K562 (cell line): ENCODE results near the gene TOR1B. TPM values are rescaled to one million over a fixed set of nuclear protein-coding genes. Genes with fewer than 3 reads are reported as not detected.

ENCODE experiments used
- BCL6 ChIP-seq: fragments of 250-450 bp; sonication (Bioruptor Pico); IDR thresholded peaks from 2 replicates; pipeline ENCODE4 v1.4.0; 2020
- BRCA1 ChIP-seq, 2 experiments: fragments of 450-650 bp in 1 of 2; sonication (generic) in 1 of 2; formaldehyde crosslinking in 1 of 2; IDR thresholded peaks; 2 replicates each; pipeline versions ENCODE4 v1.5.0 to v1.6.1; 2017 to 2020; ENCODE audit warnings: mild to moderate bottlenecking in 1 of 2, missing genetic modification reagents in 1 of 2
- CBX3 ChIP-seq, 2 experiments: IDR thresholded peaks; 1 replicate in 1 of 2; 2 replicates in 1 of 2; pipeline ENCODE4 v1.6.1; 2012; ENCODE audit warnings: inconsistent platforms in 2 of 2, low read length in 2 of 2, borderline replicate concordance in 1 of 2, control low read depth in 1 of 2
- HDAC8 ChIP-seq: fragments of 450-650 bp; IDR thresholded peaks from 2 replicates; pipeline ENCODE4 v1.6.1; 2016; ENCODE audit warnings: mild to moderate bottlenecking, missing genetic modification characterization, moderate library complexity, missing compliant biosample characterization
- LARP7 ChIP-seq: fragments of 450-650 bp; IDR thresholded peaks from 2 replicates; pipeline ENCODE4 v1.6.1; 2016
- MXD1 ChIP-seq: fragments of 250-450 bp; sonication (Bioruptor Pico); IDR thresholded peaks from 2 replicates; pipeline ENCODE4 v1.8.0; 2021; ENCODE audit warnings: borderline replicate concordance, mild to moderate bottlenecking, moderate library complexity; ENCODE audit not compliant: poor library complexity, severe bottlenecking
- NCOA1 ChIP-seq: fragments of 450-650 bp; IDR thresholded peaks from 2 replicates; pipeline ENCODE4 v1.6.1; 2016; ENCODE audit warnings: low read depth
- POLR2B ChIP-seq: fragments of 450-650 bp; IDR thresholded peaks from 2 replicates; pipeline ENCODE4 v1.6.1; 2018; ENCODE audit warnings: low read depth; ENCODE audit not compliant: partially characterized antibody
- PTTG1 ChIP-seq: fragments of 450-650 bp; IDR thresholded peaks from 2 replicates; pipeline ENCODE4 v1.6.1; 2016; ENCODE audit warnings: low read depth, mild to moderate bottlenecking, missing genetic modification characterization, missing compliant biosample characterization
- SIRT6 ChIP-seq: IDR thresholded peaks from one replicate; pipeline ENCODE4 v1.6.1; 2012; ENCODE audit warnings: low read depth, mild to moderate bottlenecking, control low read depth, inconsistent platforms, low read length, moderate library complexity
- SRSF1 ChIP-seq: fragments of 200-400 bp; formaldehyde crosslinking; IDR thresholded peaks from 2 replicates; pipeline ENCODE4 v1.6.1; 2017; ENCODE audit warnings: mild to moderate bottlenecking, low read depth, low read length, moderate library complexity
- TEAD2 ChIP-seq: fragments of 450-650 bp; IDR thresholded peaks from 2 replicates; pipeline ENCODE4 v1.6.1; 2016; ENCODE audit warnings: missing genetic modification characterization, control low read depth, missing compliant biosample characterization
- THAP12 ChIP-seq: fragments of 250-450 bp; sonication (Bioruptor Pico); IDR thresholded peaks from 2 replicates; pipeline ENCODE4 v1.9.0; 2021; ENCODE audit warnings: mild to moderate bottlenecking, inconsistent platforms
- TRIM28 ChIP-seq: fragments of 450-650 bp; IDR thresholded peaks from 2 replicates; pipeline ENCODE4 v1.6.1; 2017
- ZBTB8A ChIP-seq: fragments of 450-650 bp; IDR thresholded peaks from 2 replicates; pipeline ENCODE4 v1.6.1; 2018; ENCODE audit warnings: mild to moderate bottlenecking, moderate library complexity; ENCODE audit not compliant: partially characterized antibody
- ZNF140 ChIP-seq: fragments of 250-450 bp; sonication (Bioruptor Pico); IDR thresholded peaks from 2 replicates; pipeline ENCODE4 v1.8.0; 2021; ENCODE audit warnings: moderate library complexity, mild to moderate bottlenecking, inconsistent platforms
- ZNF3 ChIP-seq: fragments of 250-450 bp; sonication (Bioruptor Pico); IDR thresholded peaks from 2 replicates; pipeline ENCODE4 v1.5.0; 2021; ENCODE audit warnings: mild to moderate bottlenecking, moderate library complexity
- ZNF507 ChIP-seq: conservative IDR thresholded peaks from 2 replicates; pipeline ENCODE4 v1.6.1; 2017; ENCODE audit warnings: missing genetic modification characterization, missing compliant biosample characterization
- ZNF512 ChIP-seq: IDR thresholded peaks from 2 replicates; pipeline ENCODE4 v1.6.1; 2016; ENCODE audit warnings: missing genetic modification characterization, missing compliant biosample characterization
- polyA plus RNA-seq, 8 experiments: library from polyadenylated mRNA; depleted of rRNA in 4 of 8; stranded (reverse) in 5 of 8; unstranded in 3 of 8; fragments of >200 nt; fragmentation: Nextera tagmentation in 2 of 8; fragmentation: Illumina TruSeq in 1 of 8; extraction: Ambion mirVana in 2 of 8; extraction: Trizol in 1 of 8; gene quantifications; 2 replicates each; pipeline versions ENCODE4 v1.2.1 to v1.2.3, GENCODE V29; 2011 to 2014; ENCODE audit warnings: inconsistent platforms in 1 of 8, missing spikeins in 1 of 8
- total RNA-seq, 7 experiments: library from RNA; depleted of rRNA in 6 of 7; stranded (reverse); fragments of >200 nt in 6 of 7; fragmentation: Illumina TruSeq in 2 of 7; extraction: Trizol in 2 of 7; gene quantifications; 2 replicates each; pipeline versions ENCODE4 v1.2.1 to v1.2.3, GENCODE V29; 2011 to 2021; ENCODE audit warnings: low replicate concordance in 1 of 7
- TF ChIP-seq, protein P1 (sequence below): fragments of 450-650 bp; formaldehyde crosslinking; IDR thresholded peaks from 2 replicates; pipeline ENCODE4 v1.4.0; 2020; ENCODE audit warnings: mild to moderate bottlenecking
- TF ChIP-seq, protein P2 (sequence below): sonication (generic); formaldehyde crosslinking; IDR thresholded peaks from 2 replicates; pipeline ENCODE4 v1.8.0; 2022; ENCODE audit warnings: missing genetic modification reagents, mild to moderate bottlenecking, borderline replicate concordance
- TF ChIP-seq, protein P3 (sequence below): fragments of 250-450 bp; sonication (Bioruptor Pico); IDR thresholded peaks from 2 replicates; pipeline ENCODE4 v1.8.0; 2022; ENCODE audit warnings: moderate library complexity, mild to moderate bottlenecking, inconsistent platforms

The TOR1B gene
- total and polyA plus RNA-seq, 9 of the 15 experiments (the other 6 are each of a cell fraction or from before 2014, with no cell fraction given), result 4.2 to 36.5 (median 24.6) TPM

GRCh38 chr9:129776938-129777768 is 25.8 kb upstream of the TOR1B start (continued):
- TF ChIP-seq BRCA1 (IDR thresholded peaks at IDR 0.05) (no peak), BRCA1 (CRISPR knock-in tag; IDR thresholded peaks at IDR 0.05) (no peak), MXD1 (no peak), ZNF140 (CRISPR knock-in tag) (no peak), TRIM28 (no peak), THAP12 (CRISPR knock-in tag) (no peak), POLR2B (no peak), TEAD2 (tag) (no peak), BCL6 (CRISPR knock-in tag) (no peak), ZNF3 (no peak), SRSF1 (no peak), ZNF512 (tag) (no peak), SIRT6 (no peak), NCOA1 (peak; percentile 86), PTTG1 (no peak), CBX3 (IDR thresholded peaks at IDR 0.05; ENCODE audit: borderline replicate concordance in 1 of 2, low read length in 2 of 2) (no peak; a peak in 1 of 3 replicates), HDAC8 (tag) (no peak), ZNF507 (tag) (no peak), ZBTB8A (no peak), LARP7 (no peak)
- TF ChIP-seq, protein P1, sequence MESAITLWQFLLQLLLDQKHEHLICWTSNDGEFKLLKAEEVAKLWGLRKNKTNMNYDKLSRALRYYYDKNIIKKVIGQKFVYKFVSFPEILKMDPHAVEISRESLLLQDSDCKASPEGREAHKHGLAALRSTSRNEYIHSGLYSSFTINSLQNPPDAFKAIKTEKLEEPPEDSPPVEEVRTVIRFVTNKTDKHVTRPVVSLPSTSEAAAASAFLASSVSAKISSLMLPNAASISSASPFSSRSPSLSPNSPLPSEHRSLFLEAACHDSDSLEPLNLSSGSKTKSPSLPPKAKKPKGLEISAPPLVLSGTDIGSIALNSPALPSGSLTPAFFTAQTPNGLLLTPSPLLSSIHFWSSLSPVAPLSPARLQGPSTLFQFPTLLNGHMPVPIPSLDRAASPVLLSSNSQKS (CRISPR knock-in tag), result no peak
- TF ChIP-seq, protein P2, sequence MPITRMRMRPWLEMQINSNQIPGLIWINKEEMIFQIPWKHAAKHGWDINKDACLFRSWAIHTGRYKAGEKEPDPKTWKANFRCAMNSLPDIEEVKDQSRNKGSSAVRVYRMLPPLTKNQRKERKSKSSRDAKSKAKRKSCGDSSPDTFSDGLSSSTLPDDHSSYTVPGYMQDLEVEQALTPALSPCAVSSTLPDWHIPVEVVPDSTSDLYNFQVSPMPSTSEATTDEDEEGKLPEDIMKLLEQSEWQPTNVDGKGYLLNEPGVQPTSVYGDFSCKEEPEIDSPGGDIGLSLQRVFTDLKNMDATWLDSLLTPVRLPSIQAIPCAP (CRISPR knock-in tag), result no peak
- TF ChIP-seq, protein P3, sequence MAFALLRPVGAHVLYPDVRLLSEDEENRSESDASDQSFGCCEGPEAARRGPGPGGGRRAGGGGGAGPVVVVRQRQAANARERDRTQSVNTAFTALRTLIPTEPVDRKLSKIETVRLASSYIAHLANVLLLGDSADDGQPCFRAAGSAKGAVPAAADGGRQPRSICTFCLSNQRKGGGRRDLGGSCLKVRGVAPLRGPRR (CRISPR knock-in tag), result no peak
